LHCN-M2 (cell line): Measurements from ENCODE around the gene TTC21A. TPM values are rescaled to one million over a fixed set of nuclear protein-coding genes. Genes with fewer than 3 reads are reported as not detected.
A peak's percentile ranks its signal among the peaks of the same experiment; 100 is the strongest.

Experiments
- DNase-seq: peaks from one replicate; pipeline ENCODE4 v3.0.0-alpha.2; 2012; ENCODE audit warnings: low read depth
- total RNA-seq: library from RNA; depleted of rRNA; stranded (reverse); fragments of >200 nt; gene quantifications from 2 replicates; pipeline ENCODE4 v1.2.3, GENCODE V29; 2014; rRNA removed

Gene TTC21A
- total RNA-seq, 1 experiment from 2014 or later: 1.5 TPM

- DNase-seq: peak; percentile 75
These were observed 73.3 kb downstream of the TTC21A start for GRCh38 chr3:39180546-39181346.

DNA sequence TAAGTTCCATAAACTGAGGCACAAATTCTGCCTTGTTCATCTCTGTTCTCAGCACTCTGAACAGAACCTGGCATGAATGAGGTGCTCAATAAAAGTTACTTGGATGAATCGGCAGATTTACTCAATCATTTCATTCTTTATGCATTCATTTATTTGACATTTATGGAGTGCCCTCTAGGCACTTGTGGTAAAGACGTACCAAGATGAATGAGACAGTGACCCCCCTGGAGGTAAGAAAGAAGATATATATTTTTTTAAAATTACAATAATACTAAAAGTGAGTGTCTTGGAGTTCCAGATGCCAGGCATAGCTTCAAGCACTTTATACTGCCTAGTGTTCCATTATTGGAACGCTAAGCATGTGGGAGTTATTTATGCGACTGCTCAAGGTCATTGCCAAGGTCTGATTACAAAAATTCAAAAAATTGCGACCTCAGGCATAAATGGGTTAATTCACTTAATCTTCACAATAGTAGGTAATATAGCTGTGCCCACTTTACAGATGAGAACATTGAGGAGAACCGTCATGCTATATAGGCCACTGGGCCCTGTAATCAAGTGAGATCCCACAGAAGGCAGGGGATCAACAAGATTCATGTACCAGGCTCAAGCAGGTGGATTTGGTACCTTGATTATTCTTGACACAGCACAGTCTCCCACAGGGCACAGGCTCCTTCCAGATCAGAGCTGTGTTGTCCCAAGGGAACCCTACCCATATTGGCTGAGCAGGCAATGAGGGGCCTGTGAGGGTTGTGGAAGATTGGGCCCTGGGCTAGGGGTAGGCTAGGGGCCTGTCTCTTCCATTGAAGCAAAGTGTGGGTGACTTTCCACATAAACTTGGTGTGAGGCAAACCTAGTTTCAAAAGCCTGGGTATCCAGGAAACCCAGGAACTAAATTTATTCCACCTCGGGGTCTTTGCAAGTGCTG, 74.2 kb downstream of the TTC21A start:
- no peak for DNase-seq

- no peak for DNase-seq
These were observed 76.0 kb downstream of the TTC21A start for GRCh38 chr3:39183211-39184080.

DNA sequence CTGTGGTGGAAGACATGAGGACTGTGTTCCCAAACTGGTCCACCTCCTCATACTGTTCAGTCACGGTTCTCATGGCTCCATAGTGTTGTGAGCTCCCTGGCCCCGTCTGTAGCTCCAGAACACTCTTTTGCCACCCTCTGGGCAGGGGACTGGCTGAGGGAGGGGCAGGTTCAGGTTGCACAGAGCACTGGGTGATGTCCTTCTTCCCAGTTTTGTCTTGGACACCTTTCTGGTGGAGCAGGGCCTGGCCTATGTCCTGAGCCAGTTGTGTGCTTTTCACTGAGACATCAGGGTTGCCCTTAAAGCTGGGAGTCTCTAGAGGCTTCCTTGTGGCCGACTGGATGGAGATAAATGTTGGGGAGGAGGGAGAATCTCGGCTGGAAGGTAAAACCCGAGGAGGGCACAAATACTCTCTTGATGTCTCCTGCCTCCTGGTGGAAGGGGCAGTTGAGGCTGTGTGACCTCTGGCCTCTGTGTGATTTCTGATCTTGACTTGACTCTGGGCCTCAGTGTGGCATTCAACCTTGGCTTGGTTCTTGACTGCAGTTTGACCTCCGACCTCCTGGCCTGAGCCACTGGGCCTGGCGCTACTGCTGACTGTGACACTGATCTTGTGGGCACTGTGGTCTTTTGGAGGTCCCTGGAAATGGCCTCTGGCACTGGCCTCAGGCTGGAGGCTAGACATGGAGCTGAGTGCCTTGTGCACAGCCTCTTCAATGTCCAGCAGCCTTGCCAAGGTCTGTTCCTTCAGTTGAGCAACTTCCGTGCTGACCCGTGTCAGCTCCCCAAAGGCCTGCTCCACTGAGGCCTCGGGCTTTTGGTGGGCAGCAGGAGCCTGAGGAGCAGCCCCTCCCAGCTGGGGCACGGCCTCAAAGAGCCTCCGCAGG, 76.8 kb downstream of the TTC21A start:
- DNase-seq: no peak

DNA sequence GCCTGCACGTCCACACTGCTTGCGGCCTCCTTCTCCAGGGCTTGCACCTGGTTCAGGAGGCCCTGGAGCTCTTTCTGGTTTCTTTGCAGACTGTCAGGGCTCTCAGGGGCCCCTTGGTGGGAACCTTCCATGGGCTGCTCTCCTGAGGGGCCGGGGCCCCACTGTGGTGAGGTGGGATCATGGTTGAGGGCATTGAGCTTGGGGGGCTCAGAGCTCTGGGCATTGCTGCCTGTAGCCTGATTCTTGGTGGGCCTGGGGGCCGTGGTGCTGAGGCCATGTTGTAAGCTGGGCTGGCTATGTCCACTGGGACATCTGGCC, 77.4 kb downstream of the TTC21A start:
- DNase-seq: no peak

DNA sequence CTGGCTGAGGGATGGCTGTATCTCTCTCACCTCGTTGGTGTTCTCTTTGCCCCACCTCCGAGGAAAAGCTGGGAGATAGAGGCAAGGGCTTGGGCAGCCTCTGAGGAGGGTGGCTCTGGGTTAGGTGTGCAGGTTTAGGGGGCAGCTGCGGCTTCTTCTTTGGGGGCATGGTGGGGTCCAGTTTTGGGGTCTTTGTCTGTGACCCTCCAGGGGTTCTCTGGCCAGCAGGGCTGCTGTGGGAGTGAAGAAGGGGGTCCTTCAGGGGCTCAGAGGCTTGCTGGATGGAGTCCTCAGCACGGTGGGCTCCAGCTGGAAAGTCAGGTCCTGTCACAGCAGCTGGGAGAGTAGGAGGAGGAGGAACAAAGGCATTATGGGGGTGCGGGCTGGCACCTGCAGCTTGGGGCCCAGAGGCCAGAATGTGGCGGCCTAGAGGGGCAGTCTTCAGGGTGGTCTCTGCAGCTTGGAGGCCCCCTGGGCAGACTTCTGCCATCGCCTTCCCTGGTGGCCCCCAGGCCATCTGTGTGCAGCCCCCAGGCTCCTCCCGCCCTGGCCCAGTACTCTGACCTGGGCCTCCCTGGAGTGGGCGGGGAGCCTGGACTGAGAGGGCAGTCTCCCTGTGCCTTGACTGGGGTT, 78.0 kb downstream of the TTC21A start:
- no peak for DNase-seq

- no peak for DNase-seq
These were observed 78.6 kb downstream of the TTC21A start for GRCh38 chr3:39185959-39186691.

- DNase-seq: no peak
These were observed 79.2 kb downstream of the TTC21A start for GRCh38 chr3:39186692-39187151.

DNA sequence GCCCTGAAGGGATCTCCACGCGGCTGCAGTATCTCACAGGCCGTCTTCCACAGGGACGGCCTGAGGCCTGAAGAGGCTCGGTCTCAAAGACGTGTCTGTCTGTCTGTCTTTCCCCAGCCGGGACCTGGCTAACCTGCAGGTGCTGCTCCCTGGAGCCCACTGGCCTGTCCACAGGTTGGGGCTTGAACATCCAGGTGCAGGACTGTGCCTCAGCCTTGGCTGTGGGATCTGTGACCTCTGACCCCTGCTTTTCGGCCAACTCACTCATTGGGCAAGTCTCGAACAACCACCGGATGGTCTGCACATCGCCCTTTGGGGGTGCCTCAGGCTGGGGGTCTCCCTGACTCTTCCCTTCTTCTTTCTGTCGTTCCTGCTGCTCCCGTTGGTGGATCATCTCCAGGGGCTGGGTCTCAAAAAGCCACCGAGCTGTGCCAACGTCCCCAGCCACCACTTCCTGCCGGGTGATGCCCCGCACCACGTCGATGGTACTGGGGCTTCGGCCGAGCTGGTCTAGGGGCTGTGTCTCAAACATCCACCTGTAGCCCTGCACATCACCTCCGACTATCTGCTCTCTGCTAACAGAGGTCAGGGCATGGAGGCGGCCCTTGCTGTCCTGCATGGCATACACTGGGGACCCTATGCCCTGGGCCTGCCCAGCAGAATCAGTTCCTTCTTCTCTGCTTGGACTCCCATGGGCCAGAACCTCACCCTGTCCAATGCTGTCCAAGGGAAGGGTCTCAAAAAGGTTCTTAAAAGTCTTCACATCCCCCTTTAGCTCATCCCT, 80.1 kb downstream of the TTC21A start:
- DNase-seq: no peak

Other genes with a start within 250 kb of the TTC21A start
- not detected in 2 replicates for gene SCN11A, start 55.7 kb upstream of the TTC21A start, total RNA-seq
- 16.6 and 19.1 TPM in 2 replicates for gene WDR48, start 55.7 kb upstream of the TTC21A start, total RNA-seq
- gene GORASP1, start 53 bp upstream of the TTC21A start, total RNA-seq: 46.2 and 50.2 TPM in 2 replicates
- 13.0 and 18.9 TPM in 2 replicates for gene CSRNP1, start 45.9 kb downstream of the TTC21A start, total RNA-seq
- 0.71 and 4.1 TPM in 2 replicates for gene XIRP1, start 84.9 kb downstream of the TTC21A start, total RNA-seq
- not detected in 2 replicates for gene CX3CR1, start 172.4 kb downstream of the TTC21A start, total RNA-seq
- not detected in 2 replicates for gene CCR8, start 222.0 kb downstream of the TTC21A start, total RNA-seq